PC-3 (cell line): ENCODE measurements around the gene SMIM1. TPM values are rescaled to one million over a fixed set of nuclear protein-coding genes. Genes with fewer than 3 reads are reported as not detected.

Experiments
- ATAC-seq: fragments of 200-7000 bp; cut with Tn5 transposase; 2 replicates; pipeline ENCODE4 v1.9.1; 2020; ENCODE audit warnings: mild to moderate bottlenecking, moderate library complexity
- BruUV-seq: library from RNA; stranded (reverse); fragments of 400-500 nt; replicated peaks from 2 replicates; lab custom pipeline; 2021; lab: Mats Ljungman, UMichigan
- CTCF ChIA-PET: fragments of 300-600 bp; sonication (Branson Sonifier 250); formaldehyde crosslinking; loops from one replicate; lab custom pipeline; 2022; ENCODE audit warnings: antibody characterized with exemption; lab: Charles Lee
- POLR2A ChIA-PET: fragments of 300-600 bp; sonication (Branson Sonifier 250); formaldehyde crosslinking; loops from one replicate; lab custom pipeline; 2022; ENCODE audit warnings: antibody characterized with exemption; ENCODE audit not compliant: unreplicated experiment; lab: Charles Lee
- DNase-seq: peaks from one replicate; pipeline ENCODE4 v3.0.0-alpha.2; 2015
- H2AFZ ChIP-seq: fragments of 300-600 bp; sonication (generic); 2 replicates; pipeline ENCODE4 v1.6.0; 2016; ENCODE audit warnings: antibody characterized with exemption, low read length
- H3F3A ChIP-seq: fragments of 300-600 bp; sonication (generic); one replicate; pipeline ENCODE4 v1.6.0; 2017; ENCODE audit warnings: antibody characterized with exemption, low read length, control low read depth, mild to moderate bottlenecking; ENCODE audit not compliant: unreplicated experiment
- H3K27ac ChIP-seq: fragments of 300-600 bp; sonication (generic); 2 replicates; pipeline ENCODE4 v1.5.1; 2016; ENCODE audit warnings: mild to moderate bottlenecking, low read length
- H3K27me3 ChIP-seq: fragments of 300-600 bp; sonication (generic); 2 replicates; pipeline ENCODE4 v1.6.1; 2016; ENCODE audit warnings: low read length, mixed read lengths
- H3K36me3 ChIP-seq: fragments of 300-600 bp; sonication (generic); 2 replicates; pipeline ENCODE4 v1.6.1; 2016; ENCODE audit warnings: low read depth, mixed run types, low read length, mixed read lengths
- H3K4me1 ChIP-seq: fragments of 300-600 bp; sonication (generic); 2 replicates; pipeline ENCODE4 v1.5.1; 2016; ENCODE audit warnings: low read length; ENCODE audit not compliant: insufficient read depth
- H3K4me2 ChIP-seq: fragments of 300-600 bp; sonication (generic); 2 replicates; pipeline ENCODE4 v1.6.0; 2016; ENCODE audit warnings: low read length
- H3K4me3 ChIP-seq: fragments of 300-600 bp; sonication (generic); 2 replicates; pipeline ENCODE4 v1.5.1; 2016; ENCODE audit warnings: mild to moderate bottlenecking, low read length, mixed read lengths
- H3K79me2 ChIP-seq: fragments of 300-600 bp; sonication (generic); 2 replicates; pipeline ENCODE4 v1.6.1; 2017; ENCODE audit warnings: low read length, mixed read lengths
- H3K9ac ChIP-seq: fragments of 300-600 bp; sonication (generic); 2 replicates; pipeline ENCODE4 v1.6.0; 2016; ENCODE audit warnings: mild to moderate bottlenecking, low read length
- H3K9me2 ChIP-seq: fragments of 300-600 bp; sonication (generic); replicated peaks from 2 replicates; pipeline ENCODE4 v1.6.1; 2016; ENCODE audit warnings: mixed run types, low read length, mixed read lengths
- H3K9me3 ChIP-seq: fragments of 300-600 bp; sonication (generic); 2 replicates; pipeline ENCODE4 v1.6.1; 2016; ENCODE audit warnings: low read length, mixed read lengths
- H4K20me1 ChIP-seq: fragments of 300-600 bp; sonication (generic); 2 replicates; pipeline ENCODE4 v1.6.1; 2016; ENCODE audit warnings: low read length, mixed read lengths
- EZH2 ChIP-seq: fragments of 300-600 bp; sonication (generic); IDR thresholded peaks from one replicate; pipeline ENCODE4 v1.6.1; 2017; ENCODE audit warnings: antibody characterized with exemption, mild to moderate bottlenecking, low read length; ENCODE audit not compliant: unreplicated experiment
- EZH2phosphoT487 ChIP-seq: fragments of 300-600 bp; sonication (generic); IDR thresholded peaks from 2 replicates; pipeline ENCODE4 v1.6.1; 2018; ENCODE audit warnings: mild to moderate bottlenecking, antibody characterized with exemption, low read length, borderline replicate concordance
- intact Hi-C: fragments of 100-400 bp; cut with micrococcal nuclease; formaldehyde crosslinking; loops from 2 replicates; pipeline ENCODE4 v1.9.0; 2023
- total RNA-seq: library from RNA; depleted of rRNA; stranded (reverse); fragments of >200 nt; gene quantifications from 2 replicates; pipeline ENCODE4 v1.2.3, GENCODE V29; 2014
- TF ChIP-seq, protein P1 (sequence below): fragments of 300-600 bp; sonication (generic); conservative IDR thresholded peaks from 2 replicates; pipeline ENCODE4 v1.5.1; 2017; ENCODE audit warnings: antibody characterized with exemption, low read depth, mild to moderate bottlenecking, low read length

SMIM1 gene
- total RNA-seq, 1 experiment from 2014 or later, result 10.8 TPM

DNA sequence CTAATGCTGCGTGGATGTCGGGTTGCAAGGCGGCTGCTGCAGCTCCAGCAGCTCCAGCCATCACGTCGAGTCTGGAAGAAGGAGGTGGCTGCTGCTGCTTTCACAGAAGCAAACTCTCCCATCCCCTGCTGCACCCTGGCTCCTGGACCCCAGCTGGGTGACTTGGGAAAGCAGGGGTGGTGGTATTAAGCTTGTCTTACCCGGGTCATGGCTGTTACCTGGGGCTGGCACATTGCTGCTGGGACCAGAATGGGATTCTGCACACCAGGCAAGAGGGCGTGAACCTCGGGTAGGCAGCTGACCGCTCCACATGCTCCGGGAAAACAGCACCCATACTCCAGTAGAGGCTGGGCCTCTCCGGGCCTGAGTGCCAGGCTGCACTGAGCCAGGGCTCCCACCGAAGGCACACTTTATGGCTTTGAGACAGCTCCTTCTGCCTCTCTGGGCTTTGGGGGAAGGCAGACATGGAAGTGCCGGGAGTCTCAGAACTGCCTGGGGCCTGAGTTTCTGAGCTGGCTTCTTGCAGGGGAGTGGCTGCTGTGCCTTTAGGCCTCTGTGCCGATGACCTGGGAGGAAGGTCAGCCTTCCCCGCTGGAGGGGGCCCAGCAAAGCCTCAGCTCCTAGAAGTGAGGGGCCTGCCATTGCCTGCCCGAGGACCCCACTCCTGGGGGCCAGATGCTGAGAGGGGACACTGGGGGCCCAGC, 1.2 kb downstream of the SMIM1 start:
- no peaks in the 10 kb centered on the region for H3K9me2 ChIP-seq
- H3K9me3 ChIP-seq, result no peaks in the 10 kb centered on the region
- H3K4me1 ChIP-seq, result peaks cover 13% of the 10 kb centered on the region; the same call in 1 of the 2 replicates
- no peaks in the 10 kb centered on the region for H3K79me2 ChIP-seq
- POLR2A ChIA-PET, result no interaction called here
- no peak overlapping the region for H3K9ac ChIP-seq
- ATAC-seq (no peak), DNase-seq (no peak)
- no TSS peak for BruUV-seq
- no peak overlapping the region for H3K27ac ChIP-seq
- no peaks in the 10 kb centered on the region for H3K36me3 ChIP-seq
- no peak overlapping the region for H2AFZ ChIP-seq
- H3F3A ChIP-seq, result no peaks in the 10 kb centered on the region
- no peak for TF ChIP-seq EZH2
- TF ChIP-seq, protein P1, sequence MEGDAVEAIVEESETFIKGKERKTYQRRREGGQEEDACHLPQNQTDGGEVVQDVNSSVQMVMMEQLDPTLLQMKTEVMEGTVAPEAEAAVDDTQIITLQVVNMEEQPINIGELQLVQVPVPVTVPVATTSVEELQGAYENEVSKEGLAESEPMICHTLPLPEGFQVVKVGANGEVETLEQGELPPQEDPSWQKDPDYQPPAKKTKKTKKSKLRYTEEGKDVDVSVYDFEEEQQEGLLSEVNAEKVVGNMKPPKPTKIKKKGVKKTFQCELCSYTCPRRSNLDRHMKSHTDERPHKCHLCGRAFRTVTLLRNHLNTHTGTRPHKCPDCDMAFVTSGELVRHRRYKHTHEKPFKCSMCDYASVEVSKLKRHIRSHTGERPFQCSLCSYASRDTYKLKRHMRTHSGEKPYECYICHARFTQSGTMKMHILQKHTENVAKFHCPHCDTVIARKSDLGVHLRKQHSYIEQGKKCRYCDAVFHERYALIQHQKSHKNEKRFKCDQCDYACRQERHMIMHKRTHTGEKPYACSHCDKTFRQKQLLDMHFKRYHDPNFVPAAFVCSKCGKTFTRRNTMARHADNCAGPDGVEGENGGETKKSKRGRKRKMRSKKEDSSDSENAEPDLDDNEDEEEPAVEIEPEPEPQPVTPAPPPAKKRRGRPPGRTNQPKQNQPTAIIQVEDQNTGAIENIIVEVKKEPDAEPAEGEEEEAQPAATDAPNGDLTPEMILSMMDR, result no peak
- TF ChIP-seq EZH2phosphoT487, result no peak
- peak overlapping the region; percentile 98 for H3K4me2 ChIP-seq
- no peaks in the 10 kb centered on the region for H4K20me1 ChIP-seq
- H3K4me3 ChIP-seq, result peak overlapping the region; percentile 82; the same call in 1 of the 2 replicates
- intact Hi-C loops, result loop anchor here (2.0 kb wide), 1 partner anchor 23 kb away; the partner anchor contains the start of gene LRRC47
- CTCF ChIA-PET, result no interaction called here
- no peaks in the 10 kb centered on the region for H3K27me3 ChIP-seq

DNA sequence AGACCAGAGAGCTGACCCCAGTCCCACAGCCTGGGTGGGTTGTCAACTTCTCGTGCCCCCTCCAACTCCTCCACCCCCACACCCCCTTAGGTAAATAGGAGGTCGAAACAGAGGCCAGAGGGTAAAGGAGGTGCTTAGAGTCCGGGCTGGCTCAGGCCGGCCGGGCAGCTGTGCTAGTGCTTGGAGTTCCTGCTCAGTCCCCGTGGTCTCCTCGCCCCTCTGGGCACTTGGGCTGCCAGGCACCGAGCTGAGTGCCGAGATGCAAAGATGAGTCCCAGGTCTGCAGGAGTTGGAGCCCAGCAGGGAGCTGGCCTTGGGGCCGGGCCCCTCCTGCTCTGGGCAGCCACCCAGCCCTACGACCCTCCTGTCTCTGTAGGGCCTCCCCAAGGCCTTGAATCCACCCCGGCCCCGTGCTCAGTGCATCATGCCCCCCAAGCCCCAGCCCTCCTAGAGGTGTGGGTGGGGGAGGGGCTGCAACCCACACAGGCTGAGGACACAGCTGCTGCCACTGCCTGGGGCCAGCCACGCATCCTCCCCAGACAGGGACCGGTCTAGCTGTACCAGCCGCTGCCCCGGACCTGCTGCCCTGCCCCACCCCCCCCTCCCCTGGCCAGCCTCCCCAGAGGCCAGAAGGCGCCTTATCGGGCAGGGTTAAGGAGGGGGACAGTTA, 1.9 kb downstream of the SMIM1 start:
- H3F3A ChIP-seq, result no peaks in the 10 kb centered on the region
- BruUV-seq, result no TSS peak
- ChIA-PET CTCF (no interaction called here), POLR2A (no interaction called here)
- H3K9ac ChIP-seq, result no peak overlapping the region
- H3K9me3 ChIP-seq, result no peaks in the 10 kb centered on the region
- ATAC-seq (no peak), DNase-seq (no peak)
- H3K4me1 ChIP-seq, result peaks cover 13% of the 10 kb centered on the region; the same call in 1 of the 2 replicates
- no peaks in the 10 kb centered on the region for H3K27me3 ChIP-seq
- no peaks in the 10 kb centered on the region; the same call in 1 of the 2 replicates for H3K36me3 ChIP-seq
- TF ChIP-seq, protein P1, result no peak
- TF ChIP-seq EZH2phosphoT487, result no peak
- no peak for TF ChIP-seq EZH2
- H3K79me2 ChIP-seq, result no peaks in the 10 kb centered on the region
- no peak overlapping the region for H3K27ac ChIP-seq
- H2AFZ ChIP-seq, result no peak overlapping the region
- no peak overlapping the region for H3K4me2 ChIP-seq
- intact Hi-C loops, result no loop called here
- no peaks in the 10 kb centered on the region for H3K9me2 ChIP-seq
- no peaks in the 10 kb centered on the region for H4K20me1 ChIP-seq
- H3K4me3 ChIP-seq, result no peak overlapping the region
